GM23338 (cell line): ENCODE data around the gene PTER.

Source experiments
- CREB1 ChIP-seq: fragments of 250-450 bp; sonication (Bioruptor Pico); IDR thresholded peaks from 2 replicates; pipeline ENCODE4 v1.5.0; 2020; ENCODE audit warnings: low read depth, mild to moderate bottlenecking, moderate library complexity
- EZH2phosphoT487 ChIP-seq: fragments of 200-600 bp; sonication (generic); IDR thresholded peaks from one replicate; pipeline ENCODE4 v1.8.1; 2018; ENCODE audit warnings: antibody characterized with exemption; ENCODE audit not compliant: unreplicated experiment
- TF ChIP-seq, protein P1 (sequence below), 2 experiments: fragments of 200-600 bp in 1 of 2; sonication (generic) in 1 of 2; conservative IDR thresholded peaks; 2 replicates each; pipeline versions ENCODE4 v1.5.1 to v1.6.1; 2016 to 2017; ENCODE audit warnings: antibody characterized with exemption in 2 of 2, low read depth in 2 of 2, mild to moderate bottlenecking in 2 of 2, moderate library complexity in 1 of 2

DNA sequence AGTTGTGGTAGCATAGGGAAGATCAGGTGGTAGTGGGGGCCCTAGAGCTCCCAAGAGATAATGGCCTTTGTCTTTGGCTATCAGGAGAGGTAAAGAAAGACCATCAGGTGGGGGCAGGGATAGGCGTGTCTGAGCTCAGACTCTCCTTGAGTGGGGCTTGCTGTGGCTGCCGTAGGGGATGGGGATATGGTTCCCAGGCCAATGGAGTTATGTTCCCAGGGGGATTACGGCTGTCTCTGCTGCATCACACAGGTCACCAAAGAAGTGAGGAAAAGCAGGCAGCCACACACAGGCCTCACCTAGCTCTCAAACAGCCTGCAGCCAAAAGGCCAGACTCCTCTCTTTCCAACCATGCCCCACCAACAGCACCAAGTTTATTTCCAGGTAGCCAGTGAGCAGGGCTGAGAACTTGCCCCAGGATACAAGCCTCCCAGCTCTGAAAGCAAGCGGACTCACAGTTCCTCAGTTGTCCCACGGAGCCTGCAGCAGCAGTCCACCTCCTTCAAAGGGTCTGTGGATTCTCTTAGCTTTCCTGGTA lies 122.5 kb downstream of the PTER start:
- TF ChIP-seq, protein P1, sequence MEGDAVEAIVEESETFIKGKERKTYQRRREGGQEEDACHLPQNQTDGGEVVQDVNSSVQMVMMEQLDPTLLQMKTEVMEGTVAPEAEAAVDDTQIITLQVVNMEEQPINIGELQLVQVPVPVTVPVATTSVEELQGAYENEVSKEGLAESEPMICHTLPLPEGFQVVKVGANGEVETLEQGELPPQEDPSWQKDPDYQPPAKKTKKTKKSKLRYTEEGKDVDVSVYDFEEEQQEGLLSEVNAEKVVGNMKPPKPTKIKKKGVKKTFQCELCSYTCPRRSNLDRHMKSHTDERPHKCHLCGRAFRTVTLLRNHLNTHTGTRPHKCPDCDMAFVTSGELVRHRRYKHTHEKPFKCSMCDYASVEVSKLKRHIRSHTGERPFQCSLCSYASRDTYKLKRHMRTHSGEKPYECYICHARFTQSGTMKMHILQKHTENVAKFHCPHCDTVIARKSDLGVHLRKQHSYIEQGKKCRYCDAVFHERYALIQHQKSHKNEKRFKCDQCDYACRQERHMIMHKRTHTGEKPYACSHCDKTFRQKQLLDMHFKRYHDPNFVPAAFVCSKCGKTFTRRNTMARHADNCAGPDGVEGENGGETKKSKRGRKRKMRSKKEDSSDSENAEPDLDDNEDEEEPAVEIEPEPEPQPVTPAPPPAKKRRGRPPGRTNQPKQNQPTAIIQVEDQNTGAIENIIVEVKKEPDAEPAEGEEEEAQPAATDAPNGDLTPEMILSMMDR (conservative IDR thresholded peaks at IDR 0.05; ENCODE audit: low read depth in 2 of 2): no peak
- TF ChIP-seq EZH2phosphoT487: no peak
- TF ChIP-seq CREB1 (CRISPR knock-in tag): no peak
